Astrocyte (in vitro differentiated cells and primary cell): ENCODE measurements around the gene GALNT8. TPM values are rescaled to one million over a fixed set of nuclear protein-coding genes. Genes with fewer than 3 reads are reported as not detected.
A peak's percentile ranks its signal among the peaks of the same experiment; 100 is the strongest.

Experiments
- DNase-seq: peaks from one replicate; pipeline ENCODE4 v3.0.0-alpha.2; 2010; ENCODE audit warnings: low read depth
- FAIRE-seq: peaks from 2 replicates; lab custom pipeline; 2011; peaks lifted over from hg19 to GRCh38; lab: Jason Lieb, UNC
- H2AFZ ChIP-seq: 2 replicates; pipeline ENCODE4 v1.6.0; 2012; ENCODE audit warnings: low read depth, low read length, inconsistent platforms
- H3K27ac ChIP-seq: 2 replicates; pipeline ENCODE4 v1.5.1; 2011; ENCODE audit warnings: low read depth, low read length, inconsistent platforms
- H3K27me3 ChIP-seq: 2 replicates; pipeline ENCODE4 v1.6.0; 2011; ENCODE audit warnings: low read length, inconsistent platforms; ENCODE audit not compliant: insufficient read depth
- H3K36me3 ChIP-seq: 2 replicates; pipeline ENCODE4 v1.5.1; 2011; ENCODE audit warnings: low read length, inconsistent platforms; ENCODE audit not compliant: insufficient read depth
- H3K4me1 ChIP-seq: 2 replicates; pipeline ENCODE4 v1.5.1; 2011; ENCODE audit warnings: low read length, inconsistent platforms; ENCODE audit not compliant: insufficient read depth
- H3K4me2 ChIP-seq: 2 replicates; pipeline ENCODE4 v1.6.0; 2012; ENCODE audit warnings: low read length, inconsistent platforms
- H3K4me3 ChIP-seq: 2 replicates; pipeline ENCODE4 v1.5.1; 2011; ENCODE audit warnings: low read depth, mild to moderate bottlenecking, low read length, inconsistent platforms; ENCODE audit not compliant: insufficient read depth
- H3K79me2 ChIP-seq: 2 replicates; pipeline ENCODE4 v1.6.0; 2012; ENCODE audit warnings: mild to moderate bottlenecking, low read length, inconsistent platforms; ENCODE audit not compliant: insufficient read depth
- H3K9ac ChIP-seq: 2 replicates; pipeline ENCODE4 v1.6.0; 2012; ENCODE audit warnings: mild to moderate bottlenecking, low read length, inconsistent platforms
- H3K9me3 ChIP-seq: 2 replicates; pipeline ENCODE4 v1.5.1; 2012; ENCODE audit warnings: low read depth, mild to moderate bottlenecking, low read length, inconsistent platforms; ENCODE audit not compliant: insufficient read depth
- H4K20me1 ChIP-seq: 2 replicates; pipeline ENCODE4 v1.6.0; 2012; ENCODE audit warnings: low read length, inconsistent platforms; ENCODE audit not compliant: insufficient read depth
- H3K27ac Mint-ChIP-seq: one replicate; pipeline ENCODE4 v1.8.0; 2021; ENCODE audit warnings: mild to moderate bottlenecking, mixed read lengths; ENCODE audit not compliant: unreplicated experiment
- H3K27me3 Mint-ChIP-seq: one replicate; pipeline ENCODE4 v1.8.0; 2021; ENCODE audit warnings: low read depth, mixed read lengths; ENCODE audit not compliant: unreplicated experiment
- H3K36me3 Mint-ChIP-seq: one replicate; pipeline ENCODE4 v1.8.0; 2021; ENCODE audit warnings: low read depth, mixed read lengths; ENCODE audit not compliant: unreplicated experiment
- H3K4me1 Mint-ChIP-seq: one replicate; pipeline ENCODE4 v1.8.0; 2021; ENCODE audit warnings: low read depth, mixed read lengths; ENCODE audit not compliant: unreplicated experiment
- H3K4me3 Mint-ChIP-seq: one replicate; pipeline ENCODE4 v1.8.0; 2021; ENCODE audit warnings: mild to moderate bottlenecking, moderate library complexity, mixed read lengths; ENCODE audit not compliant: unreplicated experiment
- H3K9me3 Mint-ChIP-seq: one replicate; pipeline ENCODE4 v1.8.0; 2021; ENCODE audit warnings: mild to moderate bottlenecking, mixed read lengths; ENCODE audit not compliant: unreplicated experiment
- CTCF ChIP-seq: IDR thresholded peaks from 2 replicates; pipeline ENCODE4 v1.5.1; 2011; ENCODE audit warnings: low read depth, mild to moderate bottlenecking, inconsistent platforms, low read length, moderate library complexity; ENCODE audit not compliant: insufficient read depth
- EZH2 ChIP-seq: IDR thresholded peaks from 2 replicates; pipeline ENCODE4 v1.6.1; 2012; ENCODE audit warnings: mild to moderate bottlenecking, low read length, inconsistent platforms; ENCODE audit not compliant: insufficient read depth
- total RNA-seq: library from RNA; stranded (reverse); gene quantifications from 2 replicates; pipeline ENCODE4 v1.2.1, GENCODE V29; 2021

GALNT8 gene
- total RNA-seq, 1 donor from 2014 or later, result 6.4 TPM

- FAIRE-seq, result no peak
- no peak overlapping the region for H3K4me3 Mint-ChIP-seq
- no peak overlapping the region for H2AFZ ChIP-seq
- no peaks in the 10 kb centered on the region for H3K27me3 Mint-ChIP-seq
- peaks cover 4% of the 10 kb centered on the region for H4K20me1 ChIP-seq
- peaks cover 8% of the 10 kb centered on the region for H3K4me1 ChIP-seq
- H3K4me2 ChIP-seq, result no peak overlapping the region
- no peak overlapping the region for H3K4me3 ChIP-seq
- no peak overlapping the region for H3K27ac Mint-ChIP-seq
- H3K27me3 ChIP-seq, result no peaks in the 10 kb centered on the region
- H3K9me3 Mint-ChIP-seq, result no peaks in the 10 kb centered on the region
- H3K27ac ChIP-seq, result no peak overlapping the region
- H3K36me3 ChIP-seq, result no peaks in the 10 kb centered on the region
- no peak for TF ChIP-seq CTCF
- no peak for TF ChIP-seq EZH2
- no peak overlapping the region for H3K9ac ChIP-seq
- H3K9me3 ChIP-seq, result no peaks in the 10 kb centered on the region
- DNase-seq, result peak; percentile 22
- peaks cover 16% of the 10 kb centered on the region for H3K4me1 Mint-ChIP-seq
- H3K79me2 ChIP-seq, result no peaks in the 10 kb centered on the region
- peaks cover 2% of the 10 kb centered on the region for H3K36me3 Mint-ChIP-seq
Observed at GRCh38 chr12:4819654-4820053, 99.5 kb downstream of the GALNT8 start.

- H3K36me3 ChIP-seq, result no peaks in the 10 kb centered on the region
- no peak overlapping the region for H3K27ac Mint-ChIP-seq
- DNase-seq (no peak), FAIRE-seq (no peak)
- H3K27me3 ChIP-seq, result no peaks in the 10 kb centered on the region
- H3K36me3 Mint-ChIP-seq, result peaks cover 2% of the 10 kb centered on the region
- H3K4me3 ChIP-seq, result no peak overlapping the region
- no peak overlapping the region for H3K4me2 ChIP-seq
- no peak overlapping the region for H3K9ac ChIP-seq
- no peak overlapping the region for H2AFZ ChIP-seq
- H3K4me1 ChIP-seq, result peaks cover 19% of the 10 kb centered on the region
- no peaks in the 10 kb centered on the region for H3K79me2 ChIP-seq
- H3K9me3 ChIP-seq, result no peaks in the 10 kb centered on the region
- no peaks in the 10 kb centered on the region for H3K27me3 Mint-ChIP-seq
- H3K27ac ChIP-seq, result no peak overlapping the region
- peaks cover 4% of the 10 kb centered on the region for H4K20me1 ChIP-seq
- no peaks in the 10 kb centered on the region for H3K9me3 Mint-ChIP-seq
- peaks cover 16% of the 10 kb centered on the region for H3K4me1 Mint-ChIP-seq
- no peak overlapping the region for H3K4me3 Mint-ChIP-seq
- TF ChIP-seq EZH2, result no peak
- no peak for TF ChIP-seq CTCF
Observed at GRCh38 chr12:4820971-4821370, 100.8 kb downstream of the GALNT8 start.

Other genes starting within 250 kb of the GALNT8 start
- 2.7 and 5.3 TPM in 2 replicates for gene RAD51AP1, start 181.5 kb upstream of the GALNT8 start, total RNA-seq
- 33.9 and 40.0 TPM in 2 replicates for gene DYRK4, start 158.2 kb upstream of the GALNT8 start, total RNA-seq
- gene AKAP3, start 71.3 kb upstream of the GALNT8 start, total RNA-seq, result 0.94 and 1.4 TPM in 2 replicates
- 97.8 and 101 TPM in 2 replicates for gene NDUFA9, start 71.3 kb upstream of the GALNT8 start, total RNA-seq
- gene KCNA1, start 189.5 kb downstream of the GALNT8 start, total RNA-seq, result 0.27 and 0.60 TPM in 2 replicates